ENCODE measurements around the gene CGN.
A peak's percentile ranks its signal among the peaks of the same experiment; 100 is the strongest.

CGN gene

DNA sequence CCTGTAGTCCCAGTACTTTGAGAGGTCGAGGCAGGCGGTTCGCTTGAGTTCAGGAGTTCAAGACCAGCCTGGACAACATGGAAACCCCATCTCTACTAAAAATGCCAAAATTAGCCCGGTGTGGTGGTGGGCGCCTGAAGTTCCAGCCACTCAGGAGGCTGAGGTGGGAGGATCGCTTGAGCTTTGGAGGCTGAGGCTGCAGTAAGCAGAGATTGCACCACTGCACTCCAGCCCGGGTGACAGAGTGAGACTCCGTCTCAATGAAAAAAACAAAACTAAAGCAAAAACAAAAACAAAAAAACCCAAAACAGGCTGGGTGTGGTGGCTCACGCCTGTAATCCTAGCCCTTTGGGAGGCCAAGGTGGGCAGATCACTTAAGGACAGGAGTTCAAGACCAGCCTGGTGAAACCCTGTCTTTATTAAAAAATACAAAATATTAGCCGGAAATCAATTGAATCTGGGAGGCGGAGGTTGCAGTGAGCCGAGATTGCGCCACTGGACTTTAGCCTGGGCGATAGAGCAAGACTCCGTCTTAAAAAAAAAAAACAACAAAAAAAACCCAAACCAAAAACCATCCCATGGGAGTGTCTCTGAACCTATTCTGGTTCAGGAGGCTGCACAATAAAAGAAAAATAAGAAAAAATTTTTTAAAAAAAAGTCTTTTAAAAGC is 1.7 kb upstream of the CGN start:
- Histone ChIP-seq H3K36me3 (ENCODE audit: insufficient read depth, low read length) (no peaks in the 10 kb centered on the region), H2AFZ (ENCODE audit: low read depth, low read length) (no peak overlapping the region; the same call in 1 of the 2 replicates), H3K4me2 (ENCODE audit: insufficient read depth, low read length) (0 out of 2 replicates have a peak overlapping the region, but pooled peaks have one; percentile 89), H3K79me2 (ENCODE audit: insufficient read depth, low read length) (no peaks in the 10 kb centered on the region), H3K4me3 (ENCODE audit: low read depth in 1 of 2, low read length in 2 of 2) (no peak overlapping the region), H4K20me1 (ENCODE audit: insufficient read depth, low read length) (no peaks in the 10 kb centered on the region), H3K27ac (ENCODE audit: low read length) (no peak overlapping the region), H3K4me1 (ENCODE audit: insufficient read depth, low read length) (peaks cover 29% of the 10 kb centered on the region), H3K9me3 (ENCODE audit: insufficient read depth, low read length, severe bottlenecking) (no peaks in the 10 kb centered on the region), H3K9ac (ENCODE audit: low read depth, low read length) (no peak overlapping the region), H3K27me3 (ENCODE audit: insufficient read depth, low read length, poor library complexity) (no peaks in the 10 kb centered on the region)
- no peak for TF ChIP-seq EZH2 (IDR thresholded peaks at IDR 0.05; ENCODE audit: borderline replicate concordance, low read depth, low read length, severe bottlenecking)
- TF ChIP-seq, protein P1, sequence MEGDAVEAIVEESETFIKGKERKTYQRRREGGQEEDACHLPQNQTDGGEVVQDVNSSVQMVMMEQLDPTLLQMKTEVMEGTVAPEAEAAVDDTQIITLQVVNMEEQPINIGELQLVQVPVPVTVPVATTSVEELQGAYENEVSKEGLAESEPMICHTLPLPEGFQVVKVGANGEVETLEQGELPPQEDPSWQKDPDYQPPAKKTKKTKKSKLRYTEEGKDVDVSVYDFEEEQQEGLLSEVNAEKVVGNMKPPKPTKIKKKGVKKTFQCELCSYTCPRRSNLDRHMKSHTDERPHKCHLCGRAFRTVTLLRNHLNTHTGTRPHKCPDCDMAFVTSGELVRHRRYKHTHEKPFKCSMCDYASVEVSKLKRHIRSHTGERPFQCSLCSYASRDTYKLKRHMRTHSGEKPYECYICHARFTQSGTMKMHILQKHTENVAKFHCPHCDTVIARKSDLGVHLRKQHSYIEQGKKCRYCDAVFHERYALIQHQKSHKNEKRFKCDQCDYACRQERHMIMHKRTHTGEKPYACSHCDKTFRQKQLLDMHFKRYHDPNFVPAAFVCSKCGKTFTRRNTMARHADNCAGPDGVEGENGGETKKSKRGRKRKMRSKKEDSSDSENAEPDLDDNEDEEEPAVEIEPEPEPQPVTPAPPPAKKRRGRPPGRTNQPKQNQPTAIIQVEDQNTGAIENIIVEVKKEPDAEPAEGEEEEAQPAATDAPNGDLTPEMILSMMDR (IDR thresholded peaks at IDR 0.05; ENCODE audit: borderline replicate concordance, extremely low read depth, low read length, poor library complexity, severe bottlenecking): no peak
- ATAC-seq (ENCODE audit: insufficient read depth, low read depth): no peak
- DNase-seq: no peak

DNA sequence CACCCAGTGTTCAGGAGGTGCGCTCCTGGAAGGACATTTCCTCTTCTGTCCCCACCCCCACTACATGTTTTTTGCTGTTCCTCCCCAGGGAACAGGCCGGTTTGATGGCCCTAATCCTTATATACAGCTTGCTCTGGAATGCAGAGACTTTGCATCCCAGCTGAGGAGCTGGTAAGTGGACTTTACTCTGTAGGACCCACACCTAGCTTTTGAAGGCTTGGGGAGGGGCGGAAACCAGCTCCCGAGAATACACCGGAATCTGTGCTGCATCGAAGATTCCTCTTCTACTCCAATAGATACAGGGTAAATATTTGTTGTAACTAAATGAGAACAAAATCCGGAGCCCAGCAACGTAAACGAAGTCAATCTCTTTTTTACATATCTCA is 1.2 kb upstream of the CGN start:
- Histone ChIP-seq H2AFZ (ENCODE audit: low read depth, low read length) (peak overlapping the region; percentile 78), H3K9ac (ENCODE audit: low read depth, low read length) (peak overlapping the region; percentile 64), H3K4me2 (ENCODE audit: insufficient read depth, low read length) (peak overlapping the region; percentile 89), H4K20me1 (ENCODE audit: insufficient read depth, low read length) (no peaks in the 10 kb centered on the region), H3K36me3 (ENCODE audit: insufficient read depth, low read length) (no peaks in the 10 kb centered on the region), H3K79me2 (ENCODE audit: insufficient read depth, low read length) (no peaks in the 10 kb centered on the region), H3K9me3 (ENCODE audit: insufficient read depth, low read length, severe bottlenecking) (no peaks in the 10 kb centered on the region), H3K4me1 (ENCODE audit: insufficient read depth, low read length) (peaks cover 29% of the 10 kb centered on the region), H3K4me3 (ENCODE audit: low read depth in 1 of 2, low read length in 2 of 2) (peak overlapping the region in 1 of 2 experiments; percentile 67; a peak in 2 of 4 replicates), H3K27me3 (ENCODE audit: insufficient read depth, low read length, poor library complexity) (no peaks in the 10 kb centered on the region), H3K27ac (ENCODE audit: low read length) (no peak overlapping the region)
- DNase-seq (no peak), ATAC-seq (ENCODE audit: insufficient read depth, low read depth) (no peak)
- no peak for TF ChIP-seq EZH2 (IDR thresholded peaks at IDR 0.05; ENCODE audit: borderline replicate concordance, low read depth, low read length, severe bottlenecking)
- TF ChIP-seq, protein P1 (IDR thresholded peaks at IDR 0.05; ENCODE audit: borderline replicate concordance, extremely low read depth, low read length, poor library complexity, severe bottlenecking): no peak

DNA sequence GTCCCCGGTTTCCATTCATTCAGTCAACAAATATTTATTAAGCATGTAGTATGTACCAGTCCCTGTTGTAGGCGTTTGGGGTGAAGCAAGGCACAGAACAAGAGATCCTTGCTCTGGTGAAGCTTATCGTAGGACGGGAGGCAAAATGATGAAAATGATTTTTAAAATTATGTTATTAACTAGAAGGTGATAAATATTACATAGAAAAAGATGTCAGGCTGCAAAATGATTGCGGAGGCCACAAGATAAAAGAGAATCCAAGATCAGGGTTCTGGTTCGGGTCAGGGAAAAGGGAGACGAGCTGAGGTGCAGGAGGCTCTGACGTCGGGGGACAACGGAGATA is 602 bp upstream of the CGN start:
- peak overlapping the region; percentile 32 to 67; a peak in 3 of 4 replicates for H3K4me3 ChIP-seq (ENCODE audit: low read depth in 1 of 2, low read length in 2 of 2)

More for the DNA sequence above, 602 bp upstream of the CGN start:
- TF ChIP-seq, protein P1 (IDR thresholded peaks at IDR 0.05; ENCODE audit: borderline replicate concordance, extremely low read depth, low read length, poor library complexity, severe bottlenecking): no peak
- no peak for TF ChIP-seq EZH2 (IDR thresholded peaks at IDR 0.05; ENCODE audit: borderline replicate concordance, low read depth, low read length, severe bottlenecking)
- Histone ChIP-seq H4K20me1 (ENCODE audit: insufficient read depth, low read length) (no peaks in the 10 kb centered on the region), H3K36me3 (ENCODE audit: insufficient read depth, low read length) (no peaks in the 10 kb centered on the region), H3K27me3 (ENCODE audit: insufficient read depth, low read length, poor library complexity) (no peaks in the 10 kb centered on the region), H3K27ac (ENCODE audit: low read length) (peak overlapping the region; percentile 67), H3K4me2 (ENCODE audit: insufficient read depth, low read length) (peak overlapping the region; percentile 89), H3K9me3 (ENCODE audit: insufficient read depth, low read length, severe bottlenecking) (no peaks in the 10 kb centered on the region), H3K9ac (ENCODE audit: low read depth, low read length) (peak overlapping the region; percentile 64), H3K4me1 (ENCODE audit: insufficient read depth, low read length) (peaks cover 29% of the 10 kb centered on the region), H2AFZ (ENCODE audit: low read depth, low read length) (peak overlapping the region; percentile 78), H3K79me2 (ENCODE audit: insufficient read depth, low read length) (no peaks in the 10 kb centered on the region)
- no peak for DNase-seq
- ATAC-seq (ENCODE audit: insufficient read depth, low read depth): no peak
